SK-N-SH (cell line): ENCODE results near the gene ISY1. TPM values are rescaled to one million over a fixed set of nuclear protein-coding genes. Genes with fewer than 3 reads are reported as not detected.

ENCODE experiments used
- CTCF ChIA-PET: fragments of 300-600, 350-600 bp; formaldehyde crosslinking; extraction: SDS; loops from one replicate; lab custom pipeline; 2021; lab: Yijun Ruan, JAX
- POLR2A ChIA-PET: fragments of 350-600 bp; sonication (Branson Sonifier 250); formaldehyde crosslinking; extraction: SDS; loops from one replicate; lab custom pipeline; 2020; ENCODE audit warnings: antibody characterized with exemption, inconsistent platforms; lab: Yijun Ruan, JAX
- DNase-seq: peaks from one replicate; pipeline ENCODE4 v3.0.0; 2012
- H2AFZ ChIP-seq: fragments of 200-600 bp; sonication (generic); 2 replicates; pipeline ENCODE4 v1.8.1; 2016; ENCODE audit warnings: antibody characterized with exemption, mild to moderate bottlenecking, low read depth
- H3F3A ChIP-seq: fragments of 200-600 bp; sonication (generic); replicated peaks from 2 replicates; pipeline ENCODE3; 2016; ENCODE audit warnings: antibody characterized with exemption, mild to moderate bottlenecking; ENCODE audit not compliant: insufficient read depth
- H3K27ac ChIP-seq, 2 experiments: fragments of 200-500 bp in 1 of 2; fragments of 200-600 bp in 1 of 2; sonication (Bioruptor generic) in 1 of 2; sonication (generic), shearing (Covaris generic) in 1 of 2; 2 replicates each; pipeline versions ENCODE4 v1.5.1 to v1.6.1; 2014 to 2016; ENCODE audit warnings: low read depth in 2 of 2, inconsistent platforms in 1 of 2, low read length in 1 of 2, mild to moderate bottlenecking in 1 of 2, mixed read lengths in 1 of 2
- H3K27me3 ChIP-seq: fragments of 200-600 bp; sonication (generic), shearing (Covaris generic); 2 replicates; pipeline ENCODE4 v1.6.1; 2016; ENCODE audit warnings: mixed run types; ENCODE audit not compliant: insufficient read depth
- H3K36me3 ChIP-seq, 2 experiments: fragments of 200-500 bp in 1 of 2; fragments of 200-600 bp in 1 of 2; sonication (Bioruptor generic) in 1 of 2; sonication (generic) in 1 of 2; replicated peaks in 1 of 2; 2 replicates each; pipeline versions ENCODE3 to v1.5.1; 2014 to 2016; ENCODE audit warnings: low read length in 1 of 2, mild to moderate bottlenecking in 1 of 2; ENCODE audit not compliant: insufficient read depth in 2 of 2, control insufficient read depth in 1 of 2
- H3K4me1 ChIP-seq, 2 experiments: fragments of 200-500 bp in 1 of 2; fragments of 200-600 bp in 1 of 2; sonication (Bioruptor generic) in 1 of 2; sonication (generic), shearing (Covaris generic) in 1 of 2; 2 replicates each; pipeline versions ENCODE4 v1.5.1 to v1.6.1; 2014 to 2016; ENCODE audit warnings: low read depth in 1 of 2, low read length in 1 of 2, mixed run types in 1 of 2; ENCODE audit not compliant: insufficient read depth in 2 of 2, control insufficient read depth in 1 of 2
- H3K4me2 ChIP-seq: fragments of 200-600 bp; sonication (generic), shearing (Covaris generic); 2 replicates; pipeline ENCODE4 v1.6.1; 2017; ENCODE audit warnings: mixed run types
- H3K4me3 ChIP-seq, 2 experiments: fragments of 200-500 bp in 1 of 2; fragments of 200-600 bp in 1 of 2; sonication (Bioruptor generic) in 1 of 2; sonication (generic), shearing (Covaris generic) in 1 of 2; 2 replicates each; pipeline versions ENCODE4 v1.5.1 to v1.8.1; 2014 to 2016; ENCODE audit warnings: low read depth in 2 of 2, inconsistent platforms in 1 of 2, low read length in 1 of 2, mild to moderate bottlenecking in 1 of 2, mixed read lengths in 1 of 2, moderate library complexity in 1 of 2
- H3K79me2 ChIP-seq: fragments of 200-600 bp; sonication (generic); 2 replicates; pipeline ENCODE4 v1.8.1; 2017; ENCODE audit warnings: mild to moderate bottlenecking; ENCODE audit not compliant: insufficient read depth
- H3K9ac ChIP-seq: fragments of 200-600 bp; sonication (generic); 2 replicates; pipeline ENCODE4 v1.6.1; 2017; ENCODE audit warnings: mixed run types
- H3K9me2 ChIP-seq: fragments of 200-600 bp; sonication (generic); 2 replicates; pipeline ENCODE4 v1.6.1; 2017; ENCODE audit warnings: mixed run types
- H3K9me3 ChIP-seq: fragments of 200-600 bp; sonication (generic); 2 replicates; pipeline ENCODE4 v1.6.1; 2017; ENCODE audit warnings: mixed run types, mild to moderate bottlenecking, moderate library complexity
- H4K20me1 ChIP-seq: fragments of 200-600 bp; sonication (generic); 2 replicates; pipeline ENCODE4 v1.6.1; 2017; ENCODE audit warnings: mild to moderate bottlenecking, mixed run types; ENCODE audit not compliant: insufficient read depth
- CHD2 ChIP-seq: fragments of 150-350 bp; IDR thresholded peaks from 2 replicates; pipeline ENCODE4 v1.6.1; 2018; ENCODE audit warnings: low read length; ENCODE audit not compliant: partially characterized antibody
- CTCF ChIP-seq: fragments of 200-600 bp; sonication (generic); IDR thresholded peaks from 2 replicates; pipeline ENCODE4 v1.6.1; 2017; ENCODE audit warnings: antibody characterized with exemption, mild to moderate bottlenecking, moderate library complexity
- ELF1 ChIP-seq: IDR thresholded peaks from 2 replicates; pipeline ENCODE4 v1.4.0; 2012
- FOSL2 ChIP-seq: IDR thresholded peaks from 2 replicates; pipeline ENCODE4 v1.4.0; 2012; ENCODE audit warnings: low read depth, mild to moderate bottlenecking, moderate library complexity, borderline replicate concordance
- FOXJ3 ChIP-seq: sonication (generic); formaldehyde crosslinking; IDR thresholded peaks from 2 replicates; pipeline ENCODE4 v1.5.1; 2020; ENCODE audit warnings: mild to moderate bottlenecking, missing genetic modification reagents
- GABPA ChIP-seq: IDR thresholded peaks from 2 replicates; pipeline ENCODE4 v1.4.0; 2012; ENCODE audit warnings: low read depth, mild to moderate bottlenecking
- JUND ChIP-seq: IDR thresholded peaks from 2 replicates; pipeline ENCODE4 v1.4.0; 2012
- MEF2A ChIP-seq: IDR thresholded peaks from 2 replicates; pipeline ENCODE4 v1.4.0; 2012; ENCODE audit warnings: low read depth, borderline replicate concordance
- NRF1 ChIP-seq: IDR thresholded peaks from 2 replicates; pipeline ENCODE4 v1.6.1; 2012; ENCODE audit warnings: low read depth, mild to moderate bottlenecking, low read length
- RAD21 ChIP-seq: IDR thresholded peaks from 2 replicates; pipeline ENCODE4 v1.6.1; 2012; ENCODE audit warnings: mild to moderate bottlenecking, low read length
- RCOR1 ChIP-seq: fragments of 150-350 bp; IDR thresholded peaks from 2 replicates; pipeline ENCODE4 v1.6.1; 2017; ENCODE audit warnings: antibody characterized with exemption, low read length
- RFX5 ChIP-seq: IDR thresholded peaks from 2 replicates; pipeline ENCODE4 v1.6.1; 2012; ENCODE audit warnings: mild to moderate bottlenecking, improper control_type of control experiment, low read length
- SMC3 ChIP-seq: IDR thresholded peaks from 2 replicates; pipeline ENCODE4 v1.6.1; 2012; ENCODE audit warnings: low read depth, low read length, improper control_type of control experiment
- TAF1 ChIP-seq: IDR thresholded peaks from 2 replicates; pipeline ENCODE4 v1.6.1; 2012; ENCODE audit warnings: low read depth, mild to moderate bottlenecking, low read length, moderate library complexity, borderline replicate concordance
- TEAD4 ChIP-seq: IDR thresholded peaks from 2 replicates; pipeline ENCODE4 v1.4.0; 2012; ENCODE audit warnings: mild to moderate bottlenecking, borderline replicate concordance; ENCODE audit not compliant: insufficient read depth
- USF1 ChIP-seq: IDR thresholded peaks from 2 replicates; pipeline ENCODE4 v1.4.0; 2012; ENCODE audit warnings: low read depth, borderline replicate concordance
- USF2 ChIP-seq: fragments of 150-350 bp; IDR thresholded peaks from 2 replicates; pipeline ENCODE4 v1.6.1; 2017; ENCODE audit warnings: antibody characterized with exemption, low read length, low read depth, borderline replicate concordance
- ZBTB33 ChIP-seq: IDR thresholded peaks from 2 replicates; pipeline ENCODE4 v1.4.0; 2012; ENCODE audit warnings: low read depth, borderline replicate concordance
- WGBS: methylation state at CpG from one replicate; pipeline ENCODE4 v1.1.6; 2017; ENCODE audit warnings: low lambda C conversion rate; 5-methylcytosine and 5-hydroxymethylcytosine counted together
- polyA plus RNA-seq, 3 experiments: library from polyadenylated mRNA; depleted of rRNA; stranded (reverse); fragments of >200 nt; gene quantifications; 2 replicates each; pipeline ENCODE4 v1.2.3, GENCODE V29; 2012
- TF ChIP-seq, protein P1 (sequence below): fragments of 150-350 bp; IDR thresholded peaks from 2 replicates; pipeline ENCODE4 v1.6.1; 2016; ENCODE audit warnings: mild to moderate bottlenecking, low read depth, low read length

The ISY1 gene
- polyA plus RNA-seq, 1 of the 3 experiments (the other 2 are of a cell fraction) = 20.9 TPM

GRCh38 chr3:129131465-129132088 lies 29.3 kb downstream of the ISY1 start:
- TF ChIP-seq USF1 (no peak), MEF2A (no peak), NRF1 (no peak), RCOR1 (no peak), FOXJ3 (CRISPR knock-in tag) (no peak), TEAD4 (no peak), ZBTB33 (no peak), RFX5 (no peak)
- no peak for DNase-seq
- H3K36me3 ChIP-seq = peaks cover 29 to 51% of the 10 kb centered on the region in 2 experiments
- 75% methylated on average over 2 of the region's 2 CpGs for WGBS
- H3F3A ChIP-seq = no peaks in the 10 kb centered on the region
- no peaks in the 10 kb centered on the region for H3K27me3 ChIP-seq
- H3K9me3 ChIP-seq = no peaks in the 10 kb centered on the region
- no peak overlapping the region for H3K27ac ChIP-seq
- H3K4me3 ChIP-seq = no peak overlapping the region
- no peaks in the 10 kb centered on the region for H3K79me2 ChIP-seq
- H3K9ac ChIP-seq = no peak overlapping the region
- POLR2A ChIA-PET = no interaction called here
- H3K4me1 ChIP-seq = no peaks in the 10 kb centered on the region
- CTCF ChIA-PET = interaction anchor here (1.3 kb wide), 1 partner anchor 9 kb away, joined by 3 read pairs; no protein-coding TSS in a partner anchor
- H3K4me2 ChIP-seq = no peak overlapping the region
- no peak overlapping the region for H2AFZ ChIP-seq
- no peaks in the 10 kb centered on the region for H3K9me2 ChIP-seq
- H4K20me1 ChIP-seq = no peaks in the 10 kb centered on the region

DNA sequence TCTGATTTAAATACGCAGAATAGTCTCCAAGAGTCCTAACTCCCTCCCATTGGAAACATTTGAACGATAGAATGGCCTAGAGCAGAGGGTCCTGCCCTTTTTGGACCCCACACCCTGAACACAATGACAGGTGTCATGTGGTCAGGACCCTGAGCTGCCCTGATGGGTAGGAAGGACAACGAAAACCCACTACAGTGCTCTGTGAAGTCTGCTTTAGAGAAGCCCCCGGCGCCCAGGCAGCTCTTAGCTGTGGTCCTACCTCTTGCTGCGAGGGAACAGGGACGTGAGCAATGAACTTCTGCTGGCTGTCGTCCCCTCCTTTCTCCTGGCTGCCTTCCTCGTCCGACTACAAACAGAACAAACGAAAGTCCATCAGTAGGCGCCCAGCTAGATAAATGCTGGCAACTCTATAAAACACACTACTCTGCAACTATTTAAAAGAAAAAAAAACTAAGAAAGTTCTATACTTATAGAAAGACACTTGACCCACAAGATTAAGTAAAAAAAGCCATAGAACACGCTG lies 30.5 kb downstream of the ISY1 start:
- Histone ChIP-seq H3K27ac (no peak overlapping the region), H3K79me2 (no peaks in the 10 kb centered on the region), H3K9ac (no peak overlapping the region), H3K27me3 (no peaks in the 10 kb centered on the region), H3K4me2 (no peak overlapping the region), H3K9me3 (no peaks in the 10 kb centered on the region), H4K20me1 (no peaks in the 10 kb centered on the region), H3F3A (peaks cover 5% of the 10 kb centered on the region), H2AFZ (no peak overlapping the region), H3K4me1 (no peaks in the 10 kb centered on the region), H3K9me2 (no peaks in the 10 kb centered on the region), H3K36me3 (peaks cover 25 to 51% of the 10 kb centered on the region in 2 experiments), H3K4me3 (no peak overlapping the region)
- no peak for TF ChIP-seq ELF1
- TF ChIP-seq SMC3 = no peak
- no peak for TF ChIP-seq TEAD4
- TF ChIP-seq CTCF = no peak
- TF ChIP-seq NRF1 = no peak
- TF ChIP-seq USF1 = no peak
- TF ChIP-seq, protein P1, sequence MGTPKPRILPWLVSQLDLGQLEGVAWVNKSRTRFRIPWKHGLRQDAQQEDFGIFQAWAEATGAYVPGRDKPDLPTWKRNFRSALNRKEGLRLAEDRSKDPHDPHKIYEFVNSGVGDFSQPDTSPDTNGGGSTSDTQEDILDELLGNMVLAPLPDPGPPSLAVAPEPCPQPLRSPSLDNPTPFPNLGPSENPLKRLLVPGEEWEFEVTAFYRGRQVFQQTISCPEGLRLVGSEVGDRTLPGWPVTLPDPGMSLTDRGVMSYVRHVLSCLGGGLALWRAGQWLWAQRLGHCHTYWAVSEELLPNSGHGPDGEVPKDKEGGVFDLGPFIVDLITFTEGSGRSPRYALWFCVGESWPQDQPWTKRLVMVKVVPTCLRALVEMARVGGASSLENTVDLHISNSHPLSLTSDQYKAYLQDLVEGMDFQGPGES = no peak
- no peak for TF ChIP-seq RAD21
- no peak for TF ChIP-seq TAF1
- TF ChIP-seq CHD2 = no peak
- TF ChIP-seq FOSL2 = no peak
- TF ChIP-seq JUND = no peak
- TF ChIP-seq MEF2A = no peak
- no peak for TF ChIP-seq GABPA
- TF ChIP-seq USF2 = no peak
- ChIA-PET POLR2A (no interaction called here), CTCF (interaction anchor here (0.9 kb wide), 1 partner anchor 160 kb away, joined by 3 read pairs; no protein-coding TSS in a partner anchor)
- WGBS = 96% methylated on average over 12 of the region's 13 CpGs
- no peak for DNase-seq
